Head of caudate nucleus (tissue), 42 donors: Measurements from ENCODE around the gene GIGYF2.

Experiments
- DNase-seq, 42 donors: peaks; one replicate each; pipeline versions ENCODE4 v3.0.0 to v3.0.0-alpha.2; 2020 to 2021; ENCODE audit warnings: mixed read lengths in 7 of 42
- intact Hi-C: fragments of 100-400 bp; cut with DNase I; formaldehyde crosslinking; loops from one replicate; pipeline ENCODE4 v1.15.0; 2022

Gene GIGYF2

DNA sequence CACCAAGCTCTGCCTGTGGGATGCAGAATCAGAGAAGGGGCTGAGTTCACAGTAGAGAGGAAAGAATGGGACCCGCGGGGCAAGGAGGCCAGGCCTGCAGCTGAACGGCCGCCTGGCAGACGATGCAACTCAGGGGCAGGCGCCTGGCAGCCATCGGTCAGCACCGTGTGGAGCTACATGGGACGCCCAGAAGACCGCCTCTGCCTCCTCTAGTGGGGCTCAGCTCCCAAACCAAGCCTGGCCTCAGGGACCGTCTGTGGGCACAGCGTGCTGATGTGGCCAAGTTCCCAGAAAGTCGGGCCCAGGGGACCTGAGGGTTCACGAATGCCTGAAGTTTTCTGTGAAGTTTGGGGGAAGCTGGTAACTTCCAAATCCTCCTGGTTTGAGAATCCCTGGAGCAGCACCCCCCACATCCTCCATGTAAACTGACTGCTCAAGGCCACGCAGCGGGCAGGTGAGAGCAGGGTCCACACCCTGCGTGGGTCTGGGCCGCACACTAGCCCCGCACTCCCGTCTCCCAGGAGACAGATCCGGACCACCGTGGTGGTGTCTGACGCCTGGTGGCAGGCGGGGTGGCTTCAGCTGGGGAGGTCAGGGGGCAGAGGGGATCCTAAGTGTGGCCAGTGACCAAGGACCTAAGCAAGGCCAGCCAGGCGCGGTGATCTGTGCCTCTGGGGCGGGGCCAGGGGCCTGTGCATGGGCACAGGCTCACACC lies 187.6 kb downstream of the GIGYF2 start:
- DNase-seq, result peak in 10 of 42 donors; percentile 1 to 36 (median 10)
- intact Hi-C loops, result no loop called here

DNA sequence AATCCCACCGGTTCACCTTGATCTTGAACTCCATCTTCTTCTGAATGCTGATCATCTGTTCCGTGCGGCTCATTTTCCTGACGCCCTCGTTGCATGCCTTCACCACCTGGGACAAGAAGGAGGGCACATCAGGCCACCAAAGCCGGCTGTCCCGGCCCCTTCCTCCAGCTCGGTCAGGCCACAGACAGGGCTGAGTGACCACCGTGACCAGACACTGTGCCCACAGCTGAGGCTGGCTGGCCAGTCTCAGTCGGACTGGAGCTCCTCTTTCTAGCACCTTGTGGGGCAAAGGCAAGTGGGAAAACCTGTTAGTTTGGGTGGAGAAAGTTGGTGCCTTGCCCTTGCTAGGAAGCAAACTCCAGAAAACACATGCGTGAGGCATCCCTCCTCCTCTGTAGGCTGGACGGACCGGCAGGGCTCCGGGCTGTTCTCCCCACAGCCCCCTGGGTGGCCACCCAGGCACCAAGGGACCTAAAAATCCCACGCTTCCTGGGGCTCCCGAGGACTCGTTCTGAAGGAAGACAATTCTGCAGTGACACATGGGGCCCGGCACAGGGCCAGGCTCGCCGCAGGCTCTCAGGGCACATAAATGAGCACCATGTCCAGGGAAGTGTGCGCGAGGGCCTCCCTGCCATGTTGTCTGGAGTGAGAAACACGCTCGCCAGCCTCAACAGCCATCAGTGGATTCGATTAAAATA lies 188.3 kb downstream of the GIGYF2 start:
- peak in 8 of 42 donors; percentile 2 to 39 (median 14) for DNase-seq
- intact Hi-C loops, result no loop called here

DNA sequence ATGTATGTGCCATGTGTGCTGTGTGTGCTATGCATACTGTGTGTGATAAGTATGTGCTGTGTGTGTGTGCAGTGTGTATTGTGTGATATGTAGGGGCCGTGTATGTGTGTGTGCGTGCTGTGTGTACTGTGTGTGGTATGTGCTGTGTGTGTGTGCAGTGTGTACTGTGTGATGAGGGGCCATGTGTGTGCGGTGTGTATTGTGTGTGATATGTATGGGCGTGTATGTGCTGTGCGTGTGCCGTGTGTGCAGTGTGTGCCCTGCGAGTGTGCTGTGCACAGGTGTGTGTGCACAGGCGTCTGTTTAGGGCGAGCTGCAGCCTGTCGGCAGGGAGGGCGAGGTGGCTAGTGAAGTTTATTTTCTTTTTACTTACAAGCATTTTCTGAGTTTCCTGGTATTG lies 189.0 kb downstream of the GIGYF2 start:
- peak in 4 of 42 donors; percentile 1 to 14 (median 6) for DNase-seq
- intact Hi-C loops, result no loop called here

DNA sequence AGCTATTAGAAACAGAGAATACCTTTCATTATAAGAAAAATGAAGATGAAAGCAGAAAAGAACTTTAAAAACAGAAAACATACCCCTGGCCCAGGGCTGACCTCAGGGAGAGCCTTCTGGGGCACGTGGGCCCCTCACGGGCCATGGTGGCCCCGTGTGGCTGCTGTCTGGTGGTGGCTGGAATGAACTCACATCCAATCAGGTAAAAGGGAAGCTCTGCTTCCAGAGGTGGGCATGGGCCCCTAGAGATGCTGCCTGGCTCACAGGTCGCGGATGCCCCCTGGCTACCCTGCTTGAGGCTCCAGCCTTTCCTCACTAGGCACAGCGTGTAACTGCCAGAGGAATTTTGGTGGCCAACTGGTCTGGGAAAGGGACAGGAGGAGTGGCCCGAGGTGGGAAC lies 189.5 kb downstream of the GIGYF2 start:
- intact Hi-C loops, result no loop called here
- peak in 5 of 42 donors; percentile 2 to 30 (median 7) for DNase-seq

DNA sequence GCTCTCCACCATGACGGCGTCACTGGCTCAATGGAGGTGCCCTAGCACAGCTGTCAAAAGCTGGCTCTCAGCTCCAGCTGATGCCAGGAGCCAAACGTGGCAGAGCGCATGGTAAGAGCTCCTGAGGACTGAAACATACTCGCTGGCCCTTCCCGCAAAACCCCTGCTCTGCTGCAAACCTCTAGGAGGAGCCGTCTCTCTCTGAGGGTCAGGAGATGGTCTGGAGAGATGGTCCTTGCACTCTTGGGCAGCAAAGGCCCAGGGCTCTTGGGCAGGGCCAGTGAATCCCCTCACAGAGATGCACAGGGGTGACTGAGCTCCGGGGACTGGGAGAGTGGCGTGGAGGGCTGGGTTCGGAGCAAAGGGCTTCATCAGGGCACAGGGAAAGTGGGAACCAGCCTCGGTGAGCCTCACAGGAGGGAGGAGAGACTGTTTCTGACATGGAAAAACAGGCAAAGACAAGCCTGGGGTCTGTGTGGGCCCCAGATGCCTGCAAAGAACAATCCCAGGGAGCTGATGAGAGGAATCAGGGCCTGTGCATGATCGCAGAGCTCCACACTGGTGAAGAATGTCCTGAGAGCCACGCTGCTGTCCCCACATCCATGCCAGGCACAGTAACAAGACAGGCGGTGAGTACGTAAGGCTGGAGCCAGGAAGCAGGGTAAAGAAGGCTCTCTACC lies 190.2 kb downstream of the GIGYF2 start:
- peak in 18 of 42 donors; percentile 0 to 43 (median 17) for DNase-seq
- intact Hi-C loops, result no loop called here

DNA sequence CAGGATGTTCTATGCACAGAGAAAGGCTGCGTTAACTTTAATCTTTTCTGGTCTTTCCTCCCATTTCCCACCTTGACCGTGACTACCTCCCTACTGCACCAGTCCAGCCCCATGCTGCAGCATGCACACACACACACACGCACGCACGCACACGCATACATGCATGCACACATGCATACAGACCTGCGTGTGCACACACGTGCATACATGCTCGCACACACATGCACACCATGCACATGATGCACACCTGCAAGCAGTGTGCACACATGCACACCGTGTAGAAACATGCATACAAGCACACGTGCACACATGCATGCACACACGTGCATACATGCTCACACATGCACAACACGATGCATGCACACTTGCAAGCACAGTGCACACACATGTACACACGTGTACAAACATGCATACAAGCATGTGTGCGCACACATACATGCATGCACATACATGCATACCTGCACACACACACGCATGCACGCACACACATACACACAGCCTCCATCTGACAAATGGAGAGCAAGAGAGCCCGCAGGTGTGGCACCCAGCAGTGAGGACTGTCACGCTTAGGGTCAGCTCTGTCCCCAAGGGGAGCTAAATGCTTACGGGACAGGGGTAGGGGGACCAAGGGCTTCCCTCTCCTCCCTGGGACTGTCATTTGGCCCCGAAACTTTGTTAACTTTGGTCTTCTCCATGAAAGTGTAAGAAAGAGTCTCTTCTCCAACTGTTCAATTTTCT lies 191.1 kb downstream of the GIGYF2 start:
- peak in 7 of 42 donors; percentile 2 to 32 (median 6) for DNase-seq
- intact Hi-C loops, result no loop called here

DNA sequence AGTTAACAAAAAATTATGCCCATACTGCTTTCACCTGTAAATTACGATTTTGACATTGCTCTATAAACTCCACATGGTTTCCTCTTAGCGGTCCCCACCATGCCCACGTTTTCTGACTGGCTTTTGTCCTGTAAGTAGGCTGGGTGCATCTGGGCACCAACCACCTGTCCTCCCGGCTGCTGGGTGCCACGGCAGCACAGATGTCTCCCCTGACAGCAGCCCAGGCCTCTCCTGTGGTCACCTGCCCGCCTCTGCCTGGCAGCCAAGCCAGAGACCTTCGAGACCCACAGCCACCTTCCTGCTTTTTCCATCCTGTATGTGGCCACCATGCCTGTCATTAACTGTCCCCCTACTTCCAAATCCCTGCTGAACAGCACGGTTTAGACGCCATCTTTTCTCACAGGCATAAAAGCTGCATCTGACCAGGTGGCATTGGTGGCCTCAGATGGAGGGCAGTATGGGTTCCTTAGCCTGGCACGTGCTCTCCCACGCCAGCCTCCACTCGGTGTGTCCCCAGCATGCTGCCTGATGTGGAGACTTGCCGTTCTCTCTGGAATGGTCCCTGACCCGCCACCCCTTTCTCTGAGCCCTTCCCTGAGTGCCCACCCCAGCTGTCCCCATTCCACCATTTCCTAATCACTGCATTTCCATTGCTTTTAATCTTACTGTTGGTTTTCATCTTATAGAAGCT lies 191.9 kb downstream of the GIGYF2 start:
- intact Hi-C loops, result no loop called here
- DNase-seq, result peak in 12 of 42 donors; percentile 0 to 42 (median 6)

DNA sequence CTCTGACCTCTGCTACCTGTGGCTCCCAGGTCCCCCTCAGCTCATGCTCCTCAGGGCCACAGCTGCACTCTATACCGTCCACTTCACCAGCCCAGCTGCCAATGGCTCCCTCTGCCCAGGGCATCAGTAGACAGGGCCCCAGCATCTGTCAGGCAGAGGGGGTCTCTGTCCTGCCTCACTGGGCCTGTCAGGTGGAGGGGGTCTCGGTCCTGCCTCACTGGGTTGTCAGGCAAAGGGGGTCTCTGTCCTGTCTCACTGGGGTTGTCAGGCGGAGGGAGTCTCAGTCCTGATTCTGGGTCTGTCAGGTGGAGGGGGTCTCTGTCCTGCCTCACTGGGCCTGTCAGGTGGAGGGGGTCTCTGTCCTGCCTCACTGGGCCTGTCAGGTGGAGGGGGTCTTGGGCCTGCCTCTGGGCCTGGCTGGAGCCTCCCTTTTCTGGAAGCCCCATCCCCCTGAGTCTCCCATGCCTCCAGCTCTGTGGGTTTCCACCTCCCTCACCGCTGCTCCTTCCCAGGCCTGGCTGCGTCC lies 192.8 kb downstream of the GIGYF2 start:
- DNase-seq, result peak in 10 of 42 donors; percentile 2 to 33 (median 8)
- intact Hi-C loops, result no loop called here

DNA sequence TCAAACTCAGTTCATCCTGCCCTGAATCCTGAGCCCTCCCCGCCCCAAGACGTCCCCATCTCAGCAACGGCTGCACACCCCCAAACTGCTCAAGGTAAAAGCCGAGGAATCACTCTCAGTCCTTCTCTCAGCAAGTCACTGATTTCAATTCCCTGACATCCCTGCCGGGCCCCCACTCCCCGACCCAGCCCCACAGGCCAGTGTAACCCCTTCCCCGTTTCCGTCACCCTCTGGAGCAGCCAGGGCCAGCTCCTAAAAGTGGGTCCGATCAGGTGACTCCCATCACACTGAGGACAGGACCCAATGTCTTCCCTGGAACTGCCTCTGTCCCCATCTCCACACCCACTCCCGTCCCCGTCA lies 193.4 kb downstream of the GIGYF2 start:
- intact Hi-C loops, result no loop called here

DNA sequence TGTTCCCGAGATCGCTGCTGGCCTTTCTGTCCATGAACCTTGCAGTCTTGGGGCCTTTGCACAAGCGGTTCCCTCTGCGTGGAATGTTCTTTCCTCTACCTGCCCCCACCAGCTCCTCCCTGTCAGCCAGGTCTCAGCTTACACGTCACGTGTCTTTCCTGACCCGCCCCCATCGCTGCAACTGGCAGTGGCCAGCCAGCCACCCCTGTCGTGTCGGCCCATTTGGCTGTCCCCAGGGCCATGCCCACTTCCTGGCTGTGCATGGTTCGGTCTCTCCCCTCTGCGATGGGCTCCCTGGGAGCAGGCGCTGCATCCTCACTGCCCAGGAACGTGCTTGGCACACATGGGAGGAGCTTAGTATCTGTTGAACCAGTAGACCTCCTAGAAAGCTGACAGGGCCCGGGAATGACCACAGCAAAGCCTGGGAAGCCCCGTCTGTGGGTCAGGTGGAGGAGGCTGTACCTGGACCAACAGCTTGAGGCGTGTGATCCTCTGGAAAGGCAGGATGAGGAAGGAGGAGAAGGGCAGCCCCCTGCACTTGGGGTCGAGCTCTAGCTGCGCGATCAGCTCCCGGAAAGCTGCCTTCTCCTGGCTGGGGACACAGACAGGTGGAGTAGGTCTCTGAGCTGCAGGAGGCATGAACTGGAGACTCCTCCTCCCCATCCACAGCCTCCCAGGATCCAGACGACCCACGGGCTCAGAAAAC lies 193.9 kb downstream of the GIGYF2 start:
- peak in 22 of 42 donors; percentile 0 to 46 (median 22) for DNase-seq
- intact Hi-C loops, result no loop called here

More for the DNA sequence above, 193.4 kb downstream of the GIGYF2 start:
- peak in 5 of 42 donors; percentile 1 to 40 (median 3) for DNase-seq

DNA sequence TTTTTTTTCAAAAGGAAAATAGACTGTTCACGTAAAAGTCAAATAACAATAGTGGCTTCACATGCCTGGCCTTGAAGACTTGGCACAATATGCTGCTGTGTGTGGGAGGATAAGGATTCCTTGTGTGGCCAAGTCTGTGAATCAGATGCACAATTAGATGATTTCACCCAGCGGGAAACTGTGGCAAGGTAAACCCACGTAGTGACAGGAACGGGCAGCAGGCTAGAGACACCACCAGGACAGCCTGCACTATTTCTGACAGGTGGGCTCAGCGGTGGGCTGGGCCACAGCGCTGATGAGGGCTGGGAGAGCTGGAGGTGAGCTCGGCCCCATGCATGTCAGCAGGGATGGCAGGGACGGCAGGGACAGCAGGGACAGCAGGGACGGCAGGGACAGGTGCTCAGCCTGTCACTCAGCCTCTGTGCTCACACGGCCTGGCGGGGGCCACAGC lies 194.5 kb downstream of the GIGYF2 start:
- peak in 19 of 42 donors; percentile 4 to 61 (median 35) for DNase-seq

DNA sequence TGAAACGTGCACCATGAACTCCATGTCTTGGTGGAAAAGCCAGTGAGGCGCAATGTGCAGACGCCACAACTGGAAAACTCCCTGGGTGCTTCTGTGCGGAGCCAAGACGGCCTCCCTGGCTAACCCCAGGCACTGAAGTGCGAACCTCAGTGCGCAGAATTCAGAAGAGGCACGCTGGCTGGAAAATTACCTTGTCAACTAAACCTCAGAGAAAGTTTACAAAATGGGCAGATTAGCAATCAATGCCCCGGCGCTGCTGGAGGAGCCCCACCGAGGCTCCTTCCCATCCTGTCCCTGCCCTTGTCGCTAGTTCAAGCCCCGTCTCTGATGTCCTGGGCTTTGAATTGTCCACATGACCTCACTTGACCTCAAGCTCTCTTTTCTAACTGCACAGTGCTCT lies 195.1 kb downstream of the GIGYF2 start:
- DNase-seq, result peak in 15 of 42 donors; percentile 1 to 46 (median 11)
- intact Hi-C loops, result no loop called here

More for the DNA sequence above, 194.5 kb downstream of the GIGYF2 start:
- intact Hi-C loops, result no loop called here

DNA sequence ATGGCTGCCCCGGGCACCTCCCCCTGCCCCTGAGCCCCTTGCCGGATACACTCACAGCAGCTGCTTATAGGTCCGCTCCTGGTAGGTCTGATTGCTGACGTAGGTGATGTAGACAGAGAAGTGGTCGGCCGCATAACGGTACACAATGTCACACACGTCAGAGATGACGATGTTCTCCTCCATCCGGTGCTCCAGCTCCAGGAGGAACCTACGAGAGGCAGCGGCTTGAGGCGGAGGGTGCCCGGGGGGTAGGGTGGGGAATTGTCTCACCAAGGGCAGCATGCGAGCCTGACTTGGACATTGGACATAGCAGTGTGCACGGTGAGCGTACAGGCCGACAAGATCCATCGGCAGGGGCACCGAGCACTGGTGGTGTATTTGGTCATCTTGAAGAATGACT lies 195.7 kb downstream of the GIGYF2 start:
- intact Hi-C loops, result no loop called here
- peak in 18 of 42 donors; percentile 0 to 41 (median 8) for DNase-seq

DNA sequence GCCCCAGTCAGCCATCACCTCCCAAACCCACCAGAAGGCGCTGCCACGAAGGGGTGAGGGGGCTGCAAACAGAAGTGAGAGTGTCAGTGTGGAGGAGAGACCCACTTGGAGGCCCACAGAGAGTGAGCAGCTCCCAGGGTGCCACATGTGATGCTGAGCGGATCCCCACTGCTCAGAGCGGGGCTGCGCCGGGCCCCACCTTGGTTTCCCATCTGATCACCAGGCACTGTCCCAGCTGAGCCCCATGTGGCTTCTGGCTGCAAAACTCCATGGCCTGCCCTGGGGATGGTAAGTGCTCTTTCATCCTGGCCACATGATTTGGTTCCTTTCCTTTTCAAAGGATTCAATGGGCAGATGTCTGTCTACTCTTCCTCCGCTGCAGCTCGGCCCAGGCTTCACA lies 196.7 kb downstream of the GIGYF2 start:
- intact Hi-C loops, result no loop called here
- peak in 16 of 42 donors; percentile 3 to 42 (median 27) for DNase-seq

DNA sequence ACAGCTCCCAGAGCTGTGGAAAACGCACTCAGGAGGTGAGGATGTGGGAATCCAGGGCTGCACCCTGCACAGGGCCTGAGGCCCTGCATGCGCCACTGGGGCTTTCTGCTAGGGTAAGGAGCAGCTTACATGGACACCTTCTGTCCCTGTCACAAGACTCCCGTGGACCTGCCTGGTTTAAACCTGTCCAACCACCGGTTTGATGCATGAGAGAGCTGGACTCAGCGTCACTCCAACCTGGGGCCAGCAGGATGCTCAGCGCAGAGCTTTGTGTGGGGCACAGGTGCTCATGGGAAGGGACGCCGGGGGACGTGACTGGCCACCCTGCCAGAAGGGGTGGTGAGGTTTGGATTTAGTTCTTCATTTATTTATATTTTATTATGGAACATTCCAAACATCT lies 197.1 kb downstream of the GIGYF2 start:
- peak in 16 of 42 donors; percentile 2 to 43 (median 12) for DNase-seq
- intact Hi-C loops, result no loop called here

DNA sequence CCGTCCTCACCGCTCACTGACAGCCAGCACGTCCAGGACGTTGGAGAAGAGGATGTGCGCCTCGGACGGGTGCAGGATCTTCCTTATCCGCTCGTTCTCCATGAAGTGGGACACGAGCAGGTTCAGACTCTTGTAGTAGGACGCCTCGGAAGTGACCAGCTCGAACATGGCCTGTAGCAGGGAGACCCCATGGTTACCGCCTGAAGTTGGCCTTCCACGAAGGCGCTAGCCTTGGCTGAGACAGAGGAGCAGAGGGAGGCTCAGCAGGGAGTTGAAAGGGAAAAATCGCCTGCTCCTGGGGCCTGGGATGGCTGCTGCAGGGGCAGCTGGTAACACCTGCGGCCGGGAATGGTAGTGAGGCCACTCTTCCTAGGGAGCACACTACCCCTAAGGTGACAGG lies 197.6 kb downstream of the GIGYF2 start:
- peak in 15 of 42 donors; percentile 1 to 41 (median 8) for DNase-seq

DNA sequence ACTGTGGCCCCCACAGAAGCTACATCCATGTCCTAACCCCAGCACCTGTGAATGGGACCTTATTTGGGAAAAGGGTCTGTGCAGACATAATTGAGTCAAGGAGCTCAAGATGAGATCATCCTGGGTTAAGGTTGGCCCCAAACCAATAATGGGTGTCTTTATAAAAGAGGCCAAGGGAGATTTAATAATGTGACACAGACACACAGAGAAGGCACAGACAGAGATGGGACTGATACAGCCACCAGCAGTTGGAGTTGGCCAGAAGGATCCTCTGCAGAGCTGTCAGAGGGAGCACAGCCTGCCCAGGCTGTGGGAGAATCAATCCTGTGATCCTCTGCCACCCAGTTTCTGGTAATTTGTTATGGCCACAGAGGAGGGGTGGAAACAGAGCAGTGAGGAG lies 199.0 kb downstream of the GIGYF2 start:
- DNase-seq, result peak in 6 of 42 donors; percentile 1 to 25 (median 6)
- intact Hi-C loops, result no loop called here

More for the DNA sequence above, 197.6 kb downstream of the GIGYF2 start:
- intact Hi-C loops, result no loop called here
